ENCODE results near the gene GIMAP2. TPM values are rescaled to one million over a fixed set of nuclear protein-coding genes. Genes with fewer than 3 reads are reported as not detected.

Gene GIMAP2
- total and polyA plus RNA-seq, 10 donors, result 33.9 to 126 (median 74.3) TPM

- H3K4me3 ChIP-seq, result no peak overlapping the region
- 60 to 85% (median 72%) methylated on average over 1 of the region's 1 CpG for WGBS, 5 donors
- H3K9me3 ChIP-seq, result peaks cover 0 to 24% (median 17%) of the 10 kb centered on the region in 8 donors
- no peaks in the 10 kb centered on the region for H3K27me3 ChIP-seq (replicated peaks in 1 of 7)
- H3K36me3 ChIP-seq, result no peaks in the 10 kb centered on the region
- TF ChIP-seq POLR2AphosphoS5 (IDR thresholded peaks at IDR 0.05) (no peak), CTCF (IDR thresholded peaks at IDR 0.05 in 8 of 11, conservative IDR thresholded peaks at IDR 0.05 in 3 of 11) (no peak), POLR2A (IDR thresholded peaks at IDR 0.05) (no peak)
- intact Hi-C loops (cut with DNase I; ENCODE audit: low total_unique reads), result loop anchor here (10.0 kb wide), 1 partner anchor 47 kb away; the partner anchor contains the start of gene GIMAP2
- peak overlapping the region in 7 of 8 donors; percentile 23 to 90 (median 47) for H3K27ac ChIP-seq
- DNase-seq, result no peak
- peaks cover 0 to 51% (median 13%) of the 10 kb centered on the region in 6 donors for H3K4me1 ChIP-seq
These were observed 46.4 kb downstream of the GIMAP2 start for GRCh38 chr7:150731916-150732315.

GRCh38 chr7:150732786-150733481 is 47.4 kb downstream of the GIMAP2 start:
- peak overlapping the region in 6 of 8 donors; percentile 42 to 90 (median 66) for H3K27ac ChIP-seq
- H3K4me1 ChIP-seq, result peaks cover 0 to 60% (median 19%) of the 10 kb centered on the region in 6 donors
- 64 to 84% (median 79%) methylated on average over 5 of the region's 5 CpGs for WGBS, 5 donors
- H3K27me3 ChIP-seq (replicated peaks in 1 of 7), result no peaks in the 10 kb centered on the region
- intact Hi-C loops (cut with DNase I; ENCODE audit: low total_unique reads), result loop anchor here (10.0 kb wide), 1 partner anchor 48 kb away; the partner anchor contains the start of gene GIMAP2
- TF ChIP-seq POLR2AphosphoS5 (IDR thresholded peaks at IDR 0.05) (no peak), POLR2A (IDR thresholded peaks at IDR 0.05) (no peak), CTCF (IDR thresholded peaks at IDR 0.05 in 8 of 11, conservative IDR thresholded peaks at IDR 0.05 in 3 of 11) (no peak)
- no peak for DNase-seq
- H3K36me3 ChIP-seq, result no peaks in the 10 kb centered on the region
- H3K9me3 ChIP-seq, result peaks cover 0 to 14% (median 11%) of the 10 kb centered on the region in 8 donors
- no peak overlapping the region for H3K4me3 ChIP-seq

GRCh38 chr7:150733482-150734095 is 48.1 kb downstream of the GIMAP2 start:
- intact Hi-C loops (cut with DNase I; ENCODE audit: low total_unique reads), result loop anchor here (10.0 kb wide), 1 partner anchor 49 kb away; the partner anchor contains the start of gene GIMAP2
- Histone ChIP-seq H3K4me3 (no peak overlapping the region), H3K27me3 (replicated peaks in 1 of 7) (no peaks in the 10 kb centered on the region), H3K4me1 (peaks cover 0 to 66% (median 23%) of the 10 kb centered on the region in 6 donors), H3K9me3 (peaks cover 0 to 7% (median 5%) of the 10 kb centered on the region in 8 donors), H3K36me3 (no peaks in the 10 kb centered on the region), H3K27ac (peak overlapping the region in 4 of 8 donors; percentile 47 to 90 (median 86))
- TF ChIP-seq POLR2A (IDR thresholded peaks at IDR 0.05), result no peak
- TF ChIP-seq POLR2AphosphoS5 (IDR thresholded peaks at IDR 0.05), result no peak
- TF ChIP-seq CTCF (IDR thresholded peaks at IDR 0.05 in 8 of 11, conservative IDR thresholded peaks at IDR 0.05 in 3 of 11), result no peak
- DNase-seq, result no peak
- WGBS, 5 donors, result 81 to 94% (median 91%) methylated on average over 5 of the region's 5 CpGs

GRCh38 chr7:150734254-150734653 is 48.7 kb downstream of the GIMAP2 start:
- Histone ChIP-seq H3K4me3 (no peak overlapping the region), H3K4me1 (peaks cover 0 to 71% (median 24%) of the 10 kb centered on the region in 6 donors), H3K36me3 (no peaks in the 10 kb centered on the region), H3K27me3 (replicated peaks in 1 of 7) (no peaks in the 10 kb centered on the region), H3K27ac (peak overlapping the region in 5 of 8 donors; percentile 22 to 90 (median 84)), H3K9me3 (peaks cover 0 to under 1% (median 0%) of the 10 kb centered on the region in 8 donors)
- TF ChIP-seq POLR2A (IDR thresholded peaks at IDR 0.05), result no peak
- no peak for TF ChIP-seq POLR2AphosphoS5 (IDR thresholded peaks at IDR 0.05)
- TF ChIP-seq CTCF (IDR thresholded peaks at IDR 0.05 in 8 of 11, conservative IDR thresholded peaks at IDR 0.05 in 3 of 11), result no peak
- no peak for DNase-seq
- intact Hi-C loops (cut with DNase I; ENCODE audit: low total_unique reads), result loop anchor here (10.0 kb wide), 1 partner anchor 49 kb away; the partner anchor contains the start of gene GIMAP2
- WGBS, 5 donors, result 61 to 84% (median 78%) methylated on average over 3 of the region's 3 CpGs
